OCI-LY7 (cell line): ENCODE results near the gene CBFA2T2.

Source experiments
- EZH2phosphoT487 ChIP-seq: fragments of 200-600 bp; sonication (generic); IDR thresholded peaks from 2 replicates; pipeline ENCODE4 v1.6.1; 2018; ENCODE audit warnings: low read depth, borderline replicate concordance, mild to moderate bottlenecking, mixed run types, antibody characterized with exemption, low read length, moderate library complexity, mixed read lengths
- TF ChIP-seq, protein P1 (sequence below): fragments of 200-600 bp; sonication (generic); conservative IDR thresholded peaks from 2 replicates; pipeline ENCODE4 v1.5.1; 2014; ENCODE audit warnings: mild to moderate bottlenecking, antibody characterized with exemption, low read length, moderate library complexity, mixed read lengths

DNA sequence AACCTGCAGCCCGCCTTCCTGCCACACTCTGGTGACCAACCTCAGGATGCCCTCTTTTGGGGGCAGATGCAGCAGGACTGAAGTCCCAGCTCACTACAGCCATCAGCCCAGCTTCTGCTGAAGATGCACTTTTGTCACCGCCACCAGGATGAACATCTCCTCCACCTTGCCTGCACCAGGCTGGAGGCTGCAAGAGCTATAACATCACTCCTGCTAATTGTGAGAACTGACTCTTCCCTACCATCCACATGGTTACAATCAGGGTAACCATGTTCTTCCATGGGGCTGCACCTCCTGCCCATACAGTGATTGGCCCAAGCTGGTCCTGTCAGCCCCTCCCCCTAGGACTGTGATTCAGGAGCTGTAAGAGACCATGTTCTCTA lies 174.9 kb downstream of the CBFA2T2 start:
- TF ChIP-seq, protein P1, sequence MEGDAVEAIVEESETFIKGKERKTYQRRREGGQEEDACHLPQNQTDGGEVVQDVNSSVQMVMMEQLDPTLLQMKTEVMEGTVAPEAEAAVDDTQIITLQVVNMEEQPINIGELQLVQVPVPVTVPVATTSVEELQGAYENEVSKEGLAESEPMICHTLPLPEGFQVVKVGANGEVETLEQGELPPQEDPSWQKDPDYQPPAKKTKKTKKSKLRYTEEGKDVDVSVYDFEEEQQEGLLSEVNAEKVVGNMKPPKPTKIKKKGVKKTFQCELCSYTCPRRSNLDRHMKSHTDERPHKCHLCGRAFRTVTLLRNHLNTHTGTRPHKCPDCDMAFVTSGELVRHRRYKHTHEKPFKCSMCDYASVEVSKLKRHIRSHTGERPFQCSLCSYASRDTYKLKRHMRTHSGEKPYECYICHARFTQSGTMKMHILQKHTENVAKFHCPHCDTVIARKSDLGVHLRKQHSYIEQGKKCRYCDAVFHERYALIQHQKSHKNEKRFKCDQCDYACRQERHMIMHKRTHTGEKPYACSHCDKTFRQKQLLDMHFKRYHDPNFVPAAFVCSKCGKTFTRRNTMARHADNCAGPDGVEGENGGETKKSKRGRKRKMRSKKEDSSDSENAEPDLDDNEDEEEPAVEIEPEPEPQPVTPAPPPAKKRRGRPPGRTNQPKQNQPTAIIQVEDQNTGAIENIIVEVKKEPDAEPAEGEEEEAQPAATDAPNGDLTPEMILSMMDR = no peak
- no peak for TF ChIP-seq EZH2phosphoT487
